Stimulated activated CD8-positive, alpha-beta memory T cell treated with anti-CD3 and anti-CD28 coated beads, Interleukin-4, amount 100 ng/mL, for 4 hours (primary cell): ENCODE data around the gene HAUS8.

Experiments used
- DNase-seq, 2 donors: peaks; one replicate each; pipeline ENCODE4 v3.0.0-alpha.2; 2020; ENCODE audit warnings: low read depth in 2 of 2, low spot score in 1 of 2

Gene HAUS8

DNA sequence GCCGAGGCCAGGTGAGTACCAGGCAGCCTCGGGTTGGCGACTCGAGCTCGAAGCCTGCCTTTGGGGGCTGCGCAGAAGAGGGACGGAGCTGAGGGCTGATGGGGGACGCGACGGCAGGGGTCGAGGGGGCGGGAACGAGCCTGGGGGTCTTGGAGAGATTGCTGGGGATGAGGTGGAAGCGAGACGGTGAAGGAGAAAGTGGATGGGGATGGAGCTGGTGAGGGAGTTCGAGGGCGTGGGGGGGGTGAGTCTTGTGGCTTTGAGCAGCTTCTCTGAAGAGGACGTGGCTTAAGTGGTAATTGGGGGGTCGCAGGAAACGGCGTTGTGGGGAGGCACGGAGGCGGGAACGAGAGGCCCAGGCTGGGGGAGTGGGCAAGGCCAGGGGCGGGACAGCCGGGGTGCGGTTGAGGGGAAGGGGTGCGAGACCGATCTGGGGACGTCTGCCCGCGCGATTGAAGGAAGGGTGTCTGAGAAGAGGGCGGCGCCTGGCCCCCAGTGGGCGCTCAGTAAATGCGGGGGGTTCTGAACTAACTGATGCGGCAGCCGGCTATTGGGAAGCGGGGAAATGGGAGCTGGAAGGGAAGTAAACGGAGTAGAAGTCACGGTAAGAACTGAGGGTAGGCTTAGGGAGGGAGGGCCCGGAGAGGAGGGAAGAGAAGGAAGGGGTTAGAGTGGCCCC, 751 bp upstream of the HAUS8 start:
- peak; percentile 12 to 24 for DNase-seq

DNA sequence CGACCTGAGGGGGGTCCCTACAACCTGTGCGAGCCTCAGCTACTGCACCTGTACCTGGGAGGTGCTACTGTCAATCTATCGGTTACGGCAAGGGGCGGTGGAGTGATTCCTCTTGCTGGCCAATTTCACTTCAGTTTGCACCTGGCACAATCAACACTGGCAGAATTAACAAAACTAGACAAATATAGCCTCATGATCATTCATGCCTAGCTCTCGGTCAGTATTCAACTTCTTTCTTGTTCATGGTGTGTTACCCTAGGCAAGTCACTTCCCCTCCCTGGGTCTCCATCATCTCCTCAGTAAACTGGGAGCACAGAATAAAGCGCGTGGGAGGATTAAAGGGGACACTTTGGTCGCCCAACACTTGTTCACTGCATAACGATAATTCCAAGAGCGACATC, 618 bp downstream of the HAUS8 start:
- DNase-seq, result no peak

DNA sequence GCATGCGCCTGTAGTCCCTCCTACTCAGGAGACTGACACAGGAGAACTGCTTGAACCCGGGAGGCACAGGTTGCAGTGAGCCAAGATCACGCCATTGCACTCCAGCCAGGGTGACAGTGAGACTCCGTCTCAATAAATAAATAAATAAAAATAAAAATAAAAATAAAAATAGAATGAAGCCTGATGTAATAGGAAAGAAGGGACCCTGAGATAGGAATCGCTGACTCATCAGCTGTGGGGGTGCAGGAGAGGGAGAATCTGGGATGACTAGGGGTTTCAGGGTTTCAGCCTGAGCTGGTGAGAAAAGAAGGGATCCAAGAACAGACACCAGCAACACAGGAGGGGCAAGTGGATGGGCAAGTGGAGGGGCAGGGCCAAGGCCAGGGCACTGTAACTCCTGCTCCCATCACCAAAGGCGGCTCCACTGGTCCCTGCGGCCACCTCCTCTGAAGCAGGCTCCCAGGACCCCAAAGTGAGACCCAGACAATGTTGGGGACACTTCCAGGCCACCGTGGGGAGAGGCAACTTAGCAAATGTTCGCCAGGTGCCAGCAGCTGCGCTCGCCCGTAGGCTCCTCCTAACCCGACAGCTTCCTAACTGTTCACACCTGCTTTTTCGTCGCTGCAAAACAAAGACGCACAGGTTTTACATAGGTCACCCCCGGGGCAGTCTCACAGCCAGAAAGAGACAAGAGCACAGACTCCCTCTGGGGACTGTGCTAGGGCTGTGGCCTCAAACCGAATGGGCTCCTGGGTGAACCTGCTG, 1.2 kb downstream of the HAUS8 start:
- no peak for DNase-seq

DNA sequence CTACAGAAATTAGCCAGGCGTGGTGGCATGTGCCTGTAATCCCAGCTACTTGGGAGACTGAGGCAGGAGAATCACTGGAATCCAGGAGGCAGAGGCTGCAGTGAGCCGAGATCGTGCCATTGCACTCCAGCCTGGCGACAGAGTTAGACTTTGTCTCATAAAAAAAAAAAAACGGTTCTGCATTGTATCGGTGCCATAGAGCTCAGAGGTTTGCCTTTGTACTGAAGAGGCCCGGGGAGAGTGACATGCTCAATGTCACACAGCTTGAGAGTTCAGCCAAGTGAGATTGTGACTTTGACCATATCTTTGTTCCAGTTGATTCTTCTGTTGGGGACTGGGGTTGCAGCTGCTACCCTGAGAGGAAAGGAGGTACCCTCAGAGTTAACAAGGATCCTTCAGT, 4.3 kb downstream of the HAUS8 start:
- DNase-seq, result no peak

DNA sequence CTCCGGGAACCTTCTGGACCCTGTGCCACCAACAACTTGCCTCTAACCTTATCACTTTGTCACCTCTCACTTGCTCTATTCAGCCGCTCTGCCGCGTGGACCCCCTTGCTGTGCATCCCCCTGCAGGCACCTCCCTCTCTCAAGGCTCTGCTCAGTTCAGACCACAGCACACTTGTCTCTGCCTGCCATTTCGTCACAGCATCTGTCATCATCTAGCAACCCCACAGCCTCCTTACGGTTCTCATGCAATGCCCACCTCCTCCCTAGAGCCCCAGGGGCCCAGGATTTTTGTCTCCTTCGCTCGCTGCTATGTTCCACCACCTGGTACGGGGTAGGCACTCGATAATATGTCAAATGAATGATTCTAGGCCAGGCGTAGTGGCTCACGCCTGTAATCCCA, 4.8 kb downstream of the HAUS8 start:
- DNase-seq, result no peak

DNA sequence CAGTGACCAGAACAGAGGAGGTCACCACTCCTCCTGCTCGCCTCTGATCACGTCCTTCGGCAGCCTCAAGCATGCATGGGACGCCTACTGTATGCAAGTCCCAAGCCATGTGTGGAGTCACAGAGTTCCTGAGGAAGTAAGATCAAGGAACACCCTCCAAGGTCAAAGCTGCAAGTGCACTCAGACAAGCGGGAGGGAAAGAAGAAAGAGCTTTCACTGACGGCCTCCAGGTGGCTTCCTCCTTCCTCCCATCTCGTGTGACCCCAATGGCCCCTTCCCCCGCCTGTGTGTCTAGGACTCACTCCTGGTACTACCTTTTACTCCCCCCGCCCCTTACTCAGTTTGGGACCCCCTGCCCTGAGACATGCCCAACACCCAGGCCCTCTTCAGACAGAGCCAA, 6.1 kb downstream of the HAUS8 start:
- no peak for DNase-seq

DNA sequence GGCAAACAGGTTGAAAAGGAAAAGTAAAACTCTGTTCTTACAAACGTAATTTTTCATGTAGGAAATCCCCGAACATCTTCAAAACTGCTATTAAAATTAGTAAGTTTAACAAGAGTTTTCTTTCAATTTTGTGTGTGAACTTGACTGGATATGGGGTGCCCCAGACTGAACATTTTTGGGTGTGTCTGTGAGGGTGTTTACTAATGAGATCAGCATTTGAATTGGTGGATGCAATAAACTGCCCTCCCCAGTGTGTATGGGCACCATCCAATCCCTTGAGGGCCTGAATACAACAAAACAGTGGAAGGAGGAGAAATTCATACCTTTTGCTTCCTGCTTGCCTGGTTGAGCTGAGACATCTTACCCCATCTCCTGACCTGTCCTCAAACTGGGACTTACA, 11.8 kb downstream of the HAUS8 start:
- DNase-seq, result no peak

DNA sequence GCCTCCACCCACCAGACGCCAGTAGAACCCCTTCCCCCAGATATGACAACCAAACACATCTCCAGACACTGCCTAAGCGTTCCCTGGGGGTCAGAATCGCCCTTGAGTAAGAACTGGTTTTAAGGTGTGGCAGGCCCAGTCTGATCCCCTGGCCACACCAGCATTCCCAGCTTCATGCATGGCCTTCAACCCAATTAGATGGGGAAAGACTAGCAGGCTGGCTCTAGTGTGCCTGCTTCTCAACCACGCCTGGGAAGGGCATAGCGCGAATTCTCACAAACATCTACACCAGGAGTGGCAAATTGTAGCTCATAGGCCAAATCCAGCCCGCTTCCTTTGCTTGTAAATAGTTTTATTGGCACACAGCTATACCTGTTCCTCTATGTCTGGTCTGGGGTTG, 13.6 kb downstream of the HAUS8 start:
- DNase-seq, result no peak

DNA sequence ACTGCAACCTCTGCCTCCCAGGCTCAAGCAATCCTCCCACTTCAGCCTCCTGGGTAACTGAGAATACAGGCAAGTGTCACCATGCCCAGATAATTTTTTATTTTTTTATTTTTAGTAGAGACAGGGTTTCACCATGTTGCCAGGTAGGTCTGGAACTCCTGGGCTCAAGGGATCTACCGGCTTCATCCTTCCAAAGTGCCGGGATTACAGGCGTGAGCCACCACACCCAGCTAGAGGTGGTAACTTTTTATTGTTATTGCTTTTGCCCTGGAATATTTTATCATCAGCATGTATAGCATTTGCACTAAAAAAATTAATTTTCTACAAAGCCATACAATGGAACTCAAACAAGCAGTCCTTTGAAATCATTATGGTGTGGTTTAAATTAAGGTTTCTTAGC, 14.0 kb downstream of the HAUS8 start:
- DNase-seq, result no peak

DNA sequence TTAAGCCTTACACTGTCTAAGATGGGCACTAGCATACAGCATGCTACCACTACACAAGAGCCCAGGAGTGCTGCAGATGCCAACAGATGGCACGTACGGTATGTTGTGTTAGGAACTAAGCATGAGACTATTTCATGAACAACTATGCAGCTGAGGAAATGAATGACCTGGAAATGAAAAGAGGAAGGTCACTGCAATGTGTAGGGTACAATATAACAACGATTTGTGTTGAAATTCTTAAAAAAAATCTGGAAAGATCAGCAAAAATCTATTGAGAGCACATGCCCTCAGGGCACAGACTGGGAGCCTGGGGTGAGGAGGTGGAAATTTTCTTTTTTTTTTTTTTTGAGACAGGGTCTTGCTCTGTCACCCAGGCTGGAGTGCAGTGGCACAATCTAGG, 14.4 kb downstream of the HAUS8 start:
- DNase-seq, result no peak

DNA sequence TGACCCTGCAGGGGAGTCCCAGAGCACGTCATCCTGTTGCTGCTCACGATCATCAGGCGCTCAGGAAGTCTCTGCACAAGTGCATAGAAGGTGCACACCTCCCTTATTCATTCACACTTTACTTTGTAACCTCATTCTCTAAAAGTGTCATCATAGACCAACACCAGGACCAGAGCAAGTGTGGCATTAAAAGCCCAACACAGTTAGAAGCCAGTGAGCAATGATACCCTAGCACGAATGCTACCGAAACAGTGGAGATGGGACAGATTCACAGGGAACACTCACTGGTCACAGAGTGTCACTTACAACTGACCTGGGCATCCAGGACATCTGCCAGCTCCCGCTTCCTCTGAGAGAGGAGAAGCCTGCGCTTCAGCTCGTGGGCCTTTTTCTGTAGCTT, 17.0 kb downstream of the HAUS8 start:
- DNase-seq, result no peak

DNA sequence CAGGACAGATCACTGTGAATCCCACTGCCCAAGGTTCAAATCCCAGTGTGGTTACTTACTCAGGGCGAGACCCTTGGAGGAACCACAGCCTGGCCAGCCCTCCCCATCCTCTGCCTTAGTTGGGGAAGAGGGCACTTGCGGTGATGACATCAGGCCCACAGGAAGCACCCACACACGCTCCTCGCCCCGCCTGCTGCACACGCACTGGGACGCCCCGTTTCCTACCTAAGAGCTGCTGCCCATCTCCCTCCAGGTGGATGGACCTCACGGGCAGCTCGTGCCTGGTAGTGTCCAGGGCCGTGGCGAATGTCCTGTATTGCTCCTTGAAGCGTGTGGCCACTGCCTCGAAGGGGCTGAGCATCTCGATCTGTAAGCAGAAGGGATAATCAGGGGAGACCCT, 19.6 kb downstream of the HAUS8 start:
- no peak for DNase-seq

DNA sequence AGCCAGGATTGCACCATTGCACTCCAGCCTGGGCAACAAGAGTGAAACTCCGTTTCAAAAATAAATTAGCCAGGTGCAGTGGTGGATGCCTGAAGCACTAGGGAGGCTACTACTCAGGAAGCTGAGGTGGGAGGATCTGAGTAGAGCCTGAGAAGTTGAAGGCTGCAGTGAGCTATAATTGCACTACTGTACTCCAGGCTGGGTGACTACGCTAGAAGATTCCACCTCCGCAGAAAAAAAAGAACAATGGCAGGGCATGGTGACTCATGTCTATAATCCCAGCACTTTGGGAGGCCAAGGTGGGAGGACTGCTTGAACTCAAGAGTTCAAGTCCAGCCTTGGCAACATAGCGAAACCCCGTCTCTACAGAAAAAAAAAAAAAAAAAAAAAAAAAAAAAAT, 20.5 kb downstream of the HAUS8 start:
- no peak for DNase-seq

DNA sequence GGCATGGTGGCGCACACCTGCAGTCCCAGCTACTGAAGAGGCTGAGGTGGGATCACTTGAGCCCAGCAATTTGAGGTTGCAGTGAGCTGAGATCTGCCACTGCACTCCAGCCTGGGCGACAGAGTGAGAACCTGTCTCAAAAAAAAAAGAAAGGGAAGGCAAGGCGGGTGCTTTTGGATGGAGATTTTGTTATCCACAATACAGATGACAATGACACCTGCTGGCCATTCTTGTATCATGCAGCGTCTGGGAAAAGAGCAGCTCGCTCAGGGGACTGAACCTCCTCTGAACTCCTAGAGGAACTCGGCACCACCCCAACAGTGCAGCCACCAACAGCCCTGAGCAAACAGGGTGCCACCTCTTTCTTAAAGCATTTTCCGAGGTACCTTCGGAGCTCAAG, 22.8 kb downstream of the HAUS8 start:
- no peak for DNase-seq

DNA sequence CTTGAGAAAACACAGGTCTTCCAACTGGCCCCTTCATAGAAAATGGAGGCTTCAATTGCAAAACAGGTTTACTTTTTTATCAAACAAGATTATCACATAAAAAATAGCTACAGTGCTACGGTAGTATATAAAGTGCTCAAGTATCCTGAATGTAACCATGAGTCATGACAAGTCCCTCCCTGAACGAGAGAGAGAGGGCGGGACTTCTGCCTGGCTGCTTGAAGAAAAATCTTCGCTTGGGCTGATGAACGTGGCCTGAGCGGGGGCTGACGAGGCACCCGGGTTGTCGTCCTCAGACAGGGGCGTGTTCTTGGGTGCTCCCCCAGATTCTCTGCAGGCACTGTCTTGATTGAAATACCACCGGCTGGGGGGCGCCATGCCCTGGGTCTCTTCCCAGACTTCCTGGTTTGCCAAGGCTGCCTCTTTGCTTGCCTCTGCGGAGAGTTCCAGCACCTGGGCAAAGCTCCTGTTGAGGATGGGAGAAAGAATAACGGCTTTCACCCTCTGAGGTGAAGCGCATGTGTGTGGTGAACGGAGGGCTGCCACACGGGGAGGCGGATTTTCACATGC, 25.5 kb downstream of the HAUS8 start:
- no peak for DNase-seq

DNA sequence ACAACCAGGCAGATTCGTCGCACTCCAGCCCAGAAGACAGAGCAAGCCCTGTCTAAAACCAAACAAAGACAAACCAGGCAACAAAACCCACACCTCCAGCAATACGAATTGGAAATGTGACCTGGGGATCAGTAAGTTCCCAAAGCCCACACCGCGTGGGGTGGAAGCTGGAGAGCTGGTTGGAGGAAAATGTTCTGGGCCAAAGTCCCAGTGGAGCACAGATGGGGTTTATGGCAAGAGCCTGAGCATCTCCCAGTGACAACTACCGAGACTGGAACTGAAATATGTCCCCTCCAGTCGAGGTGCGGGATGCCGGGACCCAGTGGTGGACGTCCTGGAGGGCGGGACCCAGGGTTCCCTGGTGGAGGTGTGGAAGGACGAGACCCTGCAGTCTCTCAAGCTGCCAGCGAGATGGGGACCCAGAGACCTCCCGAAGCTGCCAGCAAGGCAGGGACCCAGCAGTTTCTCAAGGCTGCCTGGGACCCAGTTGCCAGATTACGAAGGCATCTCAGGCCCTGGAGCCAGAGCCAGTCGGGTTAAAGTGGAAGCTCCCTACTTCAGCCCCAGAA, 26.3 kb downstream of the HAUS8 start:
- DNase-seq, result no peak

DNA sequence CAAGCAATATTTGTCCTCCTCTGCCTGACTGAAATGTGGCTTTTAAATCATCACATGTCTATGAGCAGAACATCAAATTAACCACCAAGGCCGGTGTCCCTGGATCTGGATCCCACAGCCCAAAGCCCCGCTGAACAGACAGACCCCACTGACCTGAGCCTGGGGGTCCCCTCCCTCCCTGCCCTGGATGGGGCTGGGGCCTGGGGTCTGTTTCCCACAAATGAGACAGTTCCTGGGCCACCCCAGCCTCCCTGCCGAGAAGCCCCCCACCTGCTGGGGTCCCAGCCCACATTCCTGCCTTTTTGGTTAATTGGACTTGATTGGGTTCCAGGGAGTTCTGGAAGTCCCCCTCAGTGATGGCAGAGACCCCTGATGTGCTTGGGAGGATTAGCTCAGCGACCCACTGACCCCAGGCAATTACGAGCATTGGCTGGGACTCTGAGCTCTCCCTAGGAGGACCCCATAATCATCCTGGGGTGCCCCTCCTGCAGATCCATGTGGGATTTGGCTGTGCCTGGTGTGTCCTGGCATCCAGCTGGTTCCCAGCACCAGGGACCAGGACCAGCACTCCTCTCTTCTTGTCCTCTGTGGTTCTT, 29.2 kb downstream of the HAUS8 start:
- DNase-seq, result no peak

DNA sequence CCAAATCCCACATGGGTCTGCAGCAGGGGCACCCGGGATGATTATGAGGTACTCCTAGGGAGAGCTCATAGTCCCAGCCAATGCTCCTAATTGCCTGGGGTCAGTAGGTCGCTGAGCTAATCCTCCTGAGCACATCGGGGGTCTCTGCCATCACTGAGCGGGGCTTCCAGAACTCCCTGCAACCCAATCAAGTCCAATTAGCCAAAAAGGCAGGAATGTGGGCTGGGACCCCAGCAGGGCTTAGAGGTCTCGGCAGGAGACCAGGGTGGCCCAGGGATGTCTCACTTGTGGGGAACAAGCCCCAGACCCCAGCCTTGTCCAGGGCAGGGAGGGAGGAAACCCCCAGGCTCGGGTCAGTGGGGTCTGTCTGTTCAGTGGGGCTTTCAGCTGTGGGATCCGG, 31.5 kb downstream of the HAUS8 start:
- DNase-seq, result no peak

DNA sequence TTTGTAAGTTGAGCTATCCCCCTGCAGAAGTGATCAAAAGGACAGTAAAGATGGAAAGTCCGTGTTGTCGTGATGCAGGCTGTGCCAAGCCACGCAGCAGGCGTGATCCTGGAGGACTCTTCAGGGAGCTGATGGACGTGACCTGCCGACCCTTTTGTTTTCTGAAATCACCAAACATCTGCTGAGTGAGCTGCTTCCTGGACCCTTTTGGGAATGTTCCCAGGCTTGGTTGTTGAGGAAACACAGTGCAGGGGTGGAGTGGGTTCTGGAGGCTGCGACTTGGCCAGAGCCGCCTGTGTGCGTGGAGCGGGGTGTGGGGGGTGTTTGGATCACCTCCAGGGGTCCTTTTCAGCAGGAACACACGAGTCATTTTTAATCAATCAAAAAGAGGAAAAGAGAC, 33.3 kb downstream of the HAUS8 start:
- no peak for DNase-seq

DNA sequence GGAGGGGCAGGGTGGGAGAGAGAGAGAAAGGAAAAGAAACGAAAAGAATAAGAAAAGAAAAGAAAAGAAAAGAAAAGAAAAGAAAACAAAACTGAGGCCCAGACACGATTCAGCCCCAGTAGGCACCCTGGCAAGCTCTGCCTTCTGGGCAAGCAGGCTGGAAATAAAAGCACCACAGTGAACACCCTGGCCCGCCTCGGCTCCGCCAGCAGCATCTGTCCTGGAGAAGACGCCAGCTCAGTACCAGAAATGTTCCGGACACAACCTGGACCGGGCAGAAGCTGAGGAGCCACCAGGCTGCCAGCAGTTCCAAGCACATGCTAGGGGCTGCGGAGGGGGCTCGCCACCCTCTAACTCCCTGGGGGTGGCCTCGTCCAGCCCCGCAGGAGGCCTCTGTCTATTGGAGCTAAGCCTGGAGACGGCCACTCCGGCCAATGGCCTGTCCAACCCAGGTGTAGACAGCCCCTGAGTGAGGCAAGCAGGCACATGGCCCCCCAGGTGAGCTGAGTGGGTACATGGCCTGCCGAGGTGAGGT, 37.2 kb downstream of the HAUS8 start:
- DNase-seq, result no peak

DNA sequence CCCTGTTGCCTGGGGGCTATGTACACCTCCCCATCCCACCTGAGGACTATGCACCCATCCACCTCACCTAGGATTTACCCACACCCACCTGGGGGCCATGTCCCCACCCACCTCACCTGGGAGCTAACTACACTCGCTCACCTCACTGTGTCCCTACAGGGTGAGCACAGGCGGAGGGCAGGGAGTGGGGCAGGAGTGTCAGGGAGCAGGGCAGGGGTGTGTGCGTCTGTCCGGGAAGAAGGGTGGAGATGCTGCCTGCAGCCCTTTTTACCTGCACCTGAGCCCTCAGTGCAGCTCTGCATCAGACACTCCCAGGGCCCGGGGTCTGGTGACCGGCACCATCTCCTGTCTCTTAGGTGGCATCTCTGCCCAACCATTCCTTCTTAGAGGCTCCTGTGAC, 38.1 kb downstream of the HAUS8 start:
- no peak for DNase-seq

DNA sequence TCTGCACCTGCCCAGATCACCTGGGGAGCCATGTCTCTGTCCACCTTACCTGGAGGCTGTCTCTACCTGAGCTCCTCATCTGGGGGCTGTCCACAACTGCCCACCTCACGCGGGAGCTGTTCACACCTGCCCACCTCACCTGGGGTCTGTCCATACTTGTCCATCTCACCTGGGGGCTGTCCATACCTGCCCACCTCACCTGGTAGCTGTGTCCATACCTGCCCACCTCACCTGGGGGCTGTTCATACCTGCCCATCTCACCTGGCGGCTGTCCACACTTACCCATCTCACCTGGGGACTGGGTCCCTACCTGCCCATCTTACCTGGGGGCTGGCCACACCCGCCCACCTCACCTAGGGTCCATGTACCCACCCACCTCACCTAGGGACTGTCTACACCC, 38.6 kb downstream of the HAUS8 start:
- DNase-seq, result no peak
